Astrocyte of the spinal cord (primary cell): Measurements from ENCODE around the gene TTC28.

Experiments used
- DNase-seq: peaks from one replicate; pipeline ENCODE4 v3.0.0; 2011; ENCODE audit warnings: low read depth, low spot score
- H3K4me3 ChIP-seq: 2 replicates; pipeline ENCODE4 v1.5.1; 2011; ENCODE audit warnings: low read depth, mild to moderate bottlenecking, low read length, moderate library complexity
- in situ Hi-C: cut with HindIII; loops from 2 replicates; pipeline ENCODE4 v1.10.0; 2017; ENCODE audit warnings: low sequenced_read_pairs
- TF ChIP-seq, protein P1 (sequence below): IDR thresholded peaks from 2 replicates; pipeline ENCODE4 v1.5.1; 2012; ENCODE audit warnings: low read depth, mild to moderate bottlenecking, low read length, inconsistent platforms

TTC28 gene

DNA sequence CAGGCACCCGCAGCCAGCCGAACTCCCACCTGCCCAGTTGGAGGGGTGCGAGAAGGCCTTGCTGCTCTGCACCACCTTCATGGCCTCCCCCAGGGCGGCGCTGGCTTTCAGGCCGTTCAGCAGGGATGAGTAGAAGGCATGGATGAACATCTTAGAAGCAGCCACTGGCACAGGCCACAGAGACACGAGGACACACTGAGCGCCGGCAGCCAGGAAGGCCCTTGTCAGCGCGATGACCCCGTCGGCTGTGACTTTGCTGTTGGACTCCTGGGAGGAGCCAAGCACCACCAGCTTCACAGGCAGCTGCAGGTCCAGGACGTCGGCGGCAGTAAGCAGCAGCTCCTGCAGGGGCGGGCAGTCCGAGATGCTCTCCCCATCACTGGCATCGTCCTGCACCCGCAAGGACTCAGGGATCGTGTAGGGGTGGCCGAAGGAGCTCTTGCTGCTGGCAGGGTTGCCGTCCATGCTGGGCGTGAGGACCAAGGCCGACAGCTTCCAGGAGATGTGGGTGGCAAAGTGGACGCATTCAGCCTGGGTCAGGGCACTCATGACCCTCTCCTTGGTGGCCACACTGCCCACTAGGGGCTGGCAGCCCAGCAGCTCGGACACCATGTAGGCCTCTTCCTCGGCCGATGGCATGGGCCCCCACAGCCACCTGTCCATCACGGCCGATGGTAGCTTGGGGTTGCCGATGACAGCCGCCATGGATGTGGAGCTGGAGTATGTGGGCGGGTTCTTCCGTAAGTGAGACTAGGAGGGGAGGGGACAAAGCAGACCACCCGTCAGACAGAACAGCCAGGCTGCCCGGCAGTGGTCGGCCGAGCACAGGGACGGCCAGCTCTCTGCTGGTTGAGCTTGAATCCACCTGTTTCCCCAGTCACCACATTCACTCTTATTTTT lies 680.9 kb downstream of the TTC28 start:
- in situ Hi-C loops: no loop called here
- TF ChIP-seq, protein P1, sequence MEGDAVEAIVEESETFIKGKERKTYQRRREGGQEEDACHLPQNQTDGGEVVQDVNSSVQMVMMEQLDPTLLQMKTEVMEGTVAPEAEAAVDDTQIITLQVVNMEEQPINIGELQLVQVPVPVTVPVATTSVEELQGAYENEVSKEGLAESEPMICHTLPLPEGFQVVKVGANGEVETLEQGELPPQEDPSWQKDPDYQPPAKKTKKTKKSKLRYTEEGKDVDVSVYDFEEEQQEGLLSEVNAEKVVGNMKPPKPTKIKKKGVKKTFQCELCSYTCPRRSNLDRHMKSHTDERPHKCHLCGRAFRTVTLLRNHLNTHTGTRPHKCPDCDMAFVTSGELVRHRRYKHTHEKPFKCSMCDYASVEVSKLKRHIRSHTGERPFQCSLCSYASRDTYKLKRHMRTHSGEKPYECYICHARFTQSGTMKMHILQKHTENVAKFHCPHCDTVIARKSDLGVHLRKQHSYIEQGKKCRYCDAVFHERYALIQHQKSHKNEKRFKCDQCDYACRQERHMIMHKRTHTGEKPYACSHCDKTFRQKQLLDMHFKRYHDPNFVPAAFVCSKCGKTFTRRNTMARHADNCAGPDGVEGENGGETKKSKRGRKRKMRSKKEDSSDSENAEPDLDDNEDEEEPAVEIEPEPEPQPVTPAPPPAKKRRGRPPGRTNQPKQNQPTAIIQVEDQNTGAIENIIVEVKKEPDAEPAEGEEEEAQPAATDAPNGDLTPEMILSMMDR: no peak
- DNase-seq: no peak

DNA sequence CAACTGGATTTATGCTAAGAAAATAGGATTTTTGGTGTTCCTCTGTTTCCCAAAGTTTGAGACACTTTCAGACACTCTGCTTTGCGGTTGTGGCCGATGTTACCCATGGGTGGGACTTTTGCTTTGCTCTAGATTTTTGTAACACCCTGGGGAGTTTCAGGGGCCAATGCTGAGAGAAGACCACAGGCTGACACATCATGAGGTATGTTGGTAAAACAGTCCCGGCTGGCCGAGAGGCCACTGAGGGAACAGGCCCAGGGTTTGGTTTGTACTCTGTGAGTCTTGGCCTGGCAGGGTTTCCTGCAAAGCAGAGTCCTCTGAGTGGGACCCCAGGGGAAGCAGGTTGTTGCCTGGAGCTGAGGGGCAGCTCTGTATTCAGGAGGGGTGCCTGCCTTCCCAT lies 682.1 kb downstream of the TTC28 start:
- no peak overlapping the region for H3K4me3 ChIP-seq
- TF ChIP-seq, protein P1: no peak
- DNase-seq: peak; percentile 34
- in situ Hi-C loops: no loop called here

More for the DNA sequence above, 680.9 kb downstream of the TTC28 start:
- H3K4me3 ChIP-seq: no peak overlapping the region

DNA sequence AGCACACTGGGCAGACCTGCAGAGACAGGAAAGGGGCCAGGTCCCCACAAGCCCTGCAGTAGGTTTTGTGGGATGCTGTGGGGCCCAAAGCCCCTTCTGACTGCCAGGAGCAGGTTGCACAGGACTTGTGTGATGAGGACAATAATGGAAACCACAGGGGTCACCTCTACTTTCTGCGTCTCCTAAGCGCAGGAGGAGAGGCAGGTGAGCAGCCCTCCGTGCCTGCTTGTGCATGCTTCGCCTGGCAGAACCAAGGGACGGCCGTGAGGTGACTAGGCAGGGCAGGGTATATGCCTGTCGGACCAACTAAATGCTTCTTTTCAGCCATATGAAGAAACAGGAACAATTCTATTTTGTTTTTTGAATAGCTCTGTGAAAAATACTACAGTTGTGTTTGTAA lies 682.7 kb downstream of the TTC28 start:
- in situ Hi-C loops: no loop called here
- no peak overlapping the region for H3K4me3 ChIP-seq
- TF ChIP-seq, protein P1: no peak
- no peak for DNase-seq

DNA sequence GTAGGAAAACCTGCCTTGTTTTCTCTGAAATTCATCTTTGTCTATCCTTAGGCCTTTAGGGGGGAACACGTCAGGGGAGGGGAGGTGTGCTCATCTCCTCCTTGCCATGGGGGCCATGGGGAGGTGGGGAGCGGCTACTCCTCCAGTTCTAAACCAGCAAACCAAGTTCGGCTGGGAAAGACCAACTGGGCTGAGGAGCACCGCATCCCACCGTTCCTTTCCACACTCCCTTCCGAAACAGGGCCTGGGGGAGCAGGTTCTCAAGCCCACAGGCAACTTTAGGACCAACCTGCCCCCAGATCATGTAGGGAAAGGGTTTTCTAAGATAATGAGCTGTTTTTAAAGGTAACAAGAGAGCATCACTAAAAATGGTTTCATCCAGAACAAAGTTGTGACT lies 683.1 kb downstream of the TTC28 start:
- in situ Hi-C loops: no loop called here
- DNase-seq: no peak
- TF ChIP-seq, protein P1: no peak

DNA sequence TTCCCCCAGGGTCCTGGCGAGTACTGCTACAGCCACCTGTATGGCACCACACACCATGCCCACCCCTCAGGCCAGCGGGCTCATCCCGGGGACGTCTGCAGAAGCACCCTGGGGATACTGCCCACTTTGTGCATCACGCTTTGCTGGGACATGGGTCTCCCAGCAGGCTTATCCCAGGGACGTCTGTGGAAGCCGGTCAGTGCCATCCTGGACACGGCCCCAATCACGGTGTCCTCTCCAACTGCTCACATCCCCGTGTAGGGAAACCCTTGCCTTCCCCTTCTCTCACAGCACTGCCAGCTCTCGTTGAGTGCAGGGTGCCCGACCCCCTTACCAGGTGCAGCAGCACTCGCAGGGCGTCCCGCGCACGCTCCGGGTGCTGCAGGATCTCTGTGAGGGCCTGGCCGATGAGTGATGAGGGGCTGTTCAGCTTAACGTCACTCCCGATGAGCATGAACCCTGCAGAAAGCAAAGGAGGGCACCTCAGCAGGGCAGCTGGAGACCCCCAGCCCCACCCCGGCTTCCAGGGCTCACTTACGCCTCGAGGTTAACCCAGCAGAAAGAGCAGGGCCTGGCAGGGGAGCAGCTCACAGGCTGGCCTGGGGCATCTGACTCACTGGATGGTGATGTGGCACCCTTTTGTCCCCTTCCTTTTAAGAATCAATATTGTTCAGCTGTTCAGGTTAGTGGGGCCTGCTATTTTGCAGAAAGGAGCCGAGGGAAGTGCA lies 683.7 kb downstream of the TTC28 start:
- DNase-seq: no peak
- in situ Hi-C loops: no loop called here

More for the DNA sequence above, 683.1 kb downstream of the TTC28 start:
- no peak overlapping the region for H3K4me3 ChIP-seq

More for the DNA sequence above, 683.7 kb downstream of the TTC28 start:
- no peak overlapping the region for H3K4me3 ChIP-seq
- TF ChIP-seq, protein P1: no peak
